Dermis blood vessel endothelial cell (primary cell): Measurements from ENCODE around the gene YOD1. TPM values are rescaled to one million over a fixed set of nuclear protein-coding genes. Genes with fewer than 3 reads are reported as not detected.
A peak's percentile ranks its signal among the peaks of the same experiment; 100 is the strongest.

ENCODE experiments used
- DNase-seq: peaks from one replicate; pipeline ENCODE4 v3.0.0; 2010
- total RNA-seq: library from RNA; depleted of rRNA; stranded (reverse); fragments of >200 nt; gene quantifications from 2 replicates; pipeline ENCODE4 v1.2.3, GENCODE V29; 2014

YOD1 gene
- total RNA-seq, 1 donor from 2014 or later, result 8.5 TPM

DNA sequence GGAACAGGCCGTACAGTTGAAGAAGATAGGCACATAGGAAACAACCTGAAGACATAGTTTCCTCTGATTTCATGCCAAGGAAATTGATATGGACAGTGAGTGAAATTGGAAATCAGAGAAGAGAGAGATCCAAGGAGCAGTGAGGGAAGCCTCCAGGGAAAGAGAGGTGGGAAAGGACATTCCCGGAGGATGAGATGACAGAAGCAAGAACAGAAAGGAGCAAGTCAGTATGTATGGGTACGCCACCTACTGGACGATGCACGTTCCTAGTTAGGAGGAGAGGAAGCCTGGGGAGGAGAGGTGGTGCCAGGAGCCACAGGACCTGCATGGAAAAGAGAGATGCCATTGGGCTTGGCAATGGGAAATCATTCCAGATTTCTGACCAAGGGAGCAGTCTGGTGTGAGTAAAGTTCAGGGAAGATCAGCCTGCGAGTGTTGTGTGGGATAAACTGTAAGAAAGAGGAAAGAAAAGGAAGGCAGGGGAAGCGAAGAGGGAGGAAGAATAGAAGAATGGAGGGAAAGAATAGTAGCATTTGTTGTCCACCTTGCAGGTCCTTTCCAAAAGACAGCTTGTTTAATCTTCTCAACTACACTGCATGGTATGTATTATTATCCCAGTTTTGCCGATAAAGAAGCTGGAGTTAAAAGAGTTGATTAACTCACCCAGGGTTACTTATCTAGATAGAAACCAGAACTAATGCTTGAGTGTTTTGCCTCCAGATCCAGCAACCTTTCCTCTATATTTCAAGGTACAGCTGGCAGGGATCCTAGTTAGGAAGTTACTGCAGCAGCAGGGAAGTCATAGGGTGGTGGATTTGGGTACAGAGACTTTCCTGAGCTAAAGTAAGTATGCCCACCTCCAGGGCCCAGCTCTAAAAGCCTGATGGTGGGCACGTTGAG, 45.8 kb downstream of the YOD1 start:
- DNase-seq, result peak; percentile 70

DNA sequence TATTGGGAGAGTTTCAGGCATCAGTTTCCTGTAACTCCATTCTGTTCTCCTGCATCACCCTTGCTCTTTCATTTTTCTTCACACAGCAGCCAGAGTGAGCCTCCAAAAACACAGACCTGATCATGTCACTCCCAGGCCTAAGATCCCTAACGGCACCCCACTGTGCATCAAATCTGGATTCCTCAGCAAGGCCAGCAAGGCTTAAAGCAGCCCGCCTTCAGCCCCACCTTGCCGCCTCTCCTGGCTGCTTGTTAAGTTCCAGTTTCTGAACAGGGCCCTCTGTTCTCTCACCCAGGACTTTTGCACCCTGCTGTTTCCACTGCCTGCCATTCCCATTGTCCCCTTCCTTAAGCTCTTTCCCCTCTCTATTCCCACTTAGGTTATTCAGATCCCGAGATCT, 47.8 kb downstream of the YOD1 start:
- no peak for DNase-seq

GRCh38 chr1:207002724-207003146, 48.3 kb downstream of the YOD1 start:
- no peak for DNase-seq

GRCh38 chr1:207001492-207002245, 49.3 kb downstream of the YOD1 start:
- DNase-seq, result no peak

DNA sequence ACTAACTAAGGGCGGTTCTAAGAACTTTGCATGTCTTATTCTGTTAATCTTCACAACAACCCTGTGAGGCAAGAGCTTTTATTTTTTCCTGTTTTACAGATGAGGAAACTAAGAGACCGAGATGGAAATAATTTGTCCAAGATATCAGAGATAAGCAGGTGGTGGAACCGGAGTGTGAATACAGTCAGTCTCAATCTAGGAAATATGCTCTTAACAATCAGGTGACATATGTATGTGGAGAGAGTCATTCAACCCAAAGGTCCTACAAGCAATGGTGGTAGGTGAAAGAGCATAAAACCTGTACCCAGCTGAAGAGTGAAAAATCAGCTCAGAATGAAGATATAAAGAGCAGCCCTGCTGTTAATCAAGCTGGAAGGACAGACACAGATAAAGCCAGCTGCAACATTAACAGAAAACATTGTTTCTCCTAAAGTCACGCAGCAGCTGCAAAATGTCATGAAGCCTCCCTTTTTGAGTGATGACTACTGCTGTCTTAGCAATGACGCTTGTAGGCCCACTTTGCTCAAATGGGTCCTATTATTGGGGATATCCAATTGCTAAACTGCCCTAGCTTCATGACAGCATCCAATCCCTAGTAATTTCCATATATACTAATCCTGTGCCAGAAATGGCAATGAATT, 50.2 kb downstream of the YOD1 start:
- DNase-seq, result no peak

- DNase-seq, result no peak
These were observed 52.2 kb downstream of the YOD1 start for GRCh38 chr1:206998816-206999215.

Other genes starting within 250 kb of the YOD1 start
- gene IL20, start 185.6 kb downstream of the YOD1 start, total RNA-seq, result not detected in 2 replicates
- gene IL24, start 153.8 kb downstream of the YOD1 start, total RNA-seq, result not detected in 2 replicates
- 0.17 TPM in 1 of 2 replicates, not detected in the other for gene FCMR, start 129.3 kb downstream of the YOD1 start, total RNA-seq
- gene PIGR, start 104.7 kb downstream of the YOD1 start, total RNA-seq, result under 0.01 TPM in 2 replicates
- gene FCAMR, start 80.7 kb downstream of the YOD1 start, total RNA-seq, result not detected in 2 replicates
- 0.05 and 0.17 TPM in 2 replicates for gene C1orf116, start 18.5 kb downstream of the YOD1 start, total RNA-seq
- 1.0 and 1.1 TPM in 2 replicates for gene PFKFB2, start 2.1 kb upstream of the YOD1 start, total RNA-seq
- gene C4BPB, start 37.7 kb upstream of the YOD1 start, total RNA-seq, result 0.34 TPM in 1 of 2 replicates, not detected in the other
- gene C4BPA, start 53.0 kb upstream of the YOD1 start, total RNA-seq, result under 0.01 TPM in 1 of 2 replicates, not detected in the other